B cell (primary cell): Measurements from ENCODE around the gene SH3RF3. TPM values are rescaled to one million over a fixed set of nuclear protein-coding genes. Genes with fewer than 3 reads are reported as not detected.

ENCODE experiments used
- ATAC-seq: fragments of 200-7000 bp; cut with Tn5 transposase; one replicate; pipeline ENCODE4 v1.10.0; 2021; ENCODE audit warnings: low read depth, mild to moderate bottlenecking, moderate number of reproducible peaks, moderate library complexity
- CTCF ChIA-PET: fragments of 350-600 bp; sonication (Branson Sonifier 250); formaldehyde crosslinking; loops from one replicate; lab custom pipeline; 2021; ENCODE audit warnings: antibody characterized with exemption, inconsistent platforms; lab: Charles Lee
- POLR2A ChIA-PET: fragments of 350-600 bp; sonication (Branson Sonifier 250); formaldehyde crosslinking; loops from one replicate; lab custom pipeline; 2021; ENCODE audit warnings: antibody characterized with exemption; lab: Charles Lee
- DNase-seq: peaks from one replicate; pipeline ENCODE4 v3.0.0; 2013
- H2AFZ ChIP-seq: 2 replicates; pipeline ENCODE4 v1.6.1; 2012; ENCODE audit warnings: mild to moderate bottlenecking, low read depth, low read length; ENCODE audit not compliant: insufficient read depth, poor library complexity, severe bottlenecking
- H3K27ac ChIP-seq, 2 donors: 1 replicate in 1 of 2; 2 replicates in 1 of 2; pipeline ENCODE4 v1.5.1; 2012 to 2013; ENCODE audit warnings: low read length in 2 of 2, mild to moderate bottlenecking in 2 of 2, moderate library complexity in 1 of 2
- H3K27me3 ChIP-seq, 4 experiments: fragments of 200-600 bp in 1 of 4; sonication (generic) in 1 of 4; replicated peaks in 1 of 4; 1 replicate in 2 of 4; 2 replicates in 2 of 4; pipeline versions ENCODE4 v1.6.1 to v1.7.0; 2013 to 2016; ENCODE audit warnings: low read length in 3 of 4, mild to moderate bottlenecking in 2 of 4, mixed read lengths in 1 of 4, moderate library complexity in 1 of 4; ENCODE audit not compliant: insufficient read depth in 4 of 4, control insufficient read depth in 3 of 4; ENCODE audit errors: control extremely low read depth in 1 of 4
- H3K36me3 ChIP-seq, 2 experiments: replicated peaks in 1 of 2; 1 replicate in 1 of 2; 2 replicates in 1 of 2; pipeline versions ENCODE4 v1.6.1 to v1.7.1; 2013; ENCODE audit warnings: low read length in 1 of 2; ENCODE audit not compliant: insufficient read depth in 2 of 2, control insufficient read depth in 1 of 2; ENCODE audit errors: control extremely low read depth in 1 of 2, extremely low read depth in 1 of 2
- H3K4me1 ChIP-seq, 2 donors: fragments of 200-600 bp in 1 of 2; sonication (generic) in 1 of 2; 1 replicate in 1 of 2; 2 replicates in 1 of 2; pipeline versions ENCODE4 v1.5.1 to v1.6.1; 2013 to 2017; ENCODE audit warnings: low read length in 2 of 2; ENCODE audit not compliant: control insufficient read depth in 2 of 2, insufficient read depth in 2 of 2
- H3K4me2 ChIP-seq: replicated peaks from 2 replicates; pipeline ENCODE3; 2012; ENCODE audit warnings: mild to moderate bottlenecking, low read depth, low read length; ENCODE audit not compliant: poor library complexity, severe bottlenecking
- H3K4me3 ChIP-seq, 5 experiments: fragments of 200-600 bp in 1 of 5; sonication (generic) in 1 of 5; 1 replicate in 3 of 5; 2 replicates in 2 of 5; pipeline versions ENCODE4 v1.5.1 to v1.7.0; 2011 to 2016; ENCODE audit warnings: low read length in 4 of 5, mild to moderate bottlenecking in 4 of 5, low read depth in 2 of 5, control low read depth in 1 of 5, moderate library complexity in 1 of 5; ENCODE audit not compliant: insufficient read depth in 1 of 5; ENCODE audit errors: control extremely low read depth in 1 of 5, extremely low read depth in 1 of 5
- H3K79me2 ChIP-seq: fragments of 200-600 bp; sonication (generic); one replicate; pipeline ENCODE4 v1.6.0; 2016; ENCODE audit warnings: low read length; ENCODE audit not compliant: control insufficient read depth, insufficient read depth
- H3K9ac ChIP-seq: fragments of 200-600 bp; sonication (generic); 2 replicates; pipeline ENCODE4 v1.6.1; 2017; ENCODE audit warnings: mild to moderate bottlenecking, low read length, moderate library complexity
- H3K9me3 ChIP-seq, 3 donors: one replicate each; pipeline versions ENCODE4 v1.6.1 to v1.7.1; 2013; ENCODE audit warnings: low read length in 2 of 3; ENCODE audit not compliant: control insufficient read depth in 2 of 3, insufficient read depth in 1 of 3; ENCODE audit errors: control extremely low read depth in 1 of 3
- H4K20me1 ChIP-seq: 2 replicates; pipeline ENCODE4 v1.6.0; 2012; ENCODE audit warnings: mild to moderate bottlenecking, low read length; ENCODE audit not compliant: insufficient read depth, control insufficient read depth, poor library complexity, severe bottlenecking
- H3K27ac Mint-ChIP-seq: one replicate; pipeline ENCODE4 v1.8.0; 2021; ENCODE audit warnings: mixed read lengths
- H3K27me3 Mint-ChIP-seq: one replicate; pipeline ENCODE4 v1.8.0; 2021; ENCODE audit warnings: mixed read lengths
- H3K4me1 Mint-ChIP-seq: one replicate; pipeline ENCODE4 v1.8.0; 2021; ENCODE audit warnings: mixed read lengths
- H3K4me3 Mint-ChIP-seq: one replicate; pipeline ENCODE4 v1.8.0; 2021; ENCODE audit warnings: mixed read lengths
- H3K9me3 Mint-ChIP-seq: one replicate; pipeline ENCODE4 v1.8.0; 2022; ENCODE audit warnings: mixed read lengths; ENCODE audit not compliant: insufficient read depth
- CTCF ChIP-seq: fragments of 200-600 bp; IDR thresholded peaks from one replicate; pipeline ENCODE4 v1.8.0; 2022; ENCODE audit warnings: antibody characterized with exemption, mild to moderate bottlenecking
- EZH2 ChIP-seq: IDR thresholded peaks from 2 replicates; pipeline ENCODE4 v1.6.1; 2012; ENCODE audit warnings: borderline replicate concordance, low read depth, mild to moderate bottlenecking, moderate library complexity, low read length; ENCODE audit not compliant: insufficient read depth, poor library complexity, severe bottlenecking
- WGBS: methylation state at CpG from one replicate; pipeline ENCODE4 v1.1.5; 2013; ENCODE audit warnings: missing lambda C conversion rate; ENCODE audit not compliant: insufficient coverage; 5-methylcytosine and 5-hydroxymethylcytosine counted together
- intact Hi-C: fragments of 100-400 bp; cut with micrococcal nuclease; formaldehyde crosslinking; loops from one replicate; pipeline ENCODE4 v1.10.0; 2022
- polyA plus RNA-seq: library from polyadenylated mRNA; depleted of rRNA; stranded (reverse); fragments of >200 nt; gene quantifications from 2 replicates; pipeline ENCODE4 v1.2.3, GENCODE V29; 2012
- total RNA-seq, 2 donors: library from RNA; stranded (reverse); fragments of 120-200 nt in 1 of 2; gene quantifications; 1 replicate in 1 of 2; 2 replicates in 1 of 2; pipeline versions ENCODE4 v1.2.3 to v1.2.4, GENCODE V29; 2013 to 2022

Gene SH3RF3
- total and polyA plus RNA-seq, 2 donors (not counting 1 experiment from before 2014, with no cell fraction given), result 0.07 to 1.2 TPM

DNA sequence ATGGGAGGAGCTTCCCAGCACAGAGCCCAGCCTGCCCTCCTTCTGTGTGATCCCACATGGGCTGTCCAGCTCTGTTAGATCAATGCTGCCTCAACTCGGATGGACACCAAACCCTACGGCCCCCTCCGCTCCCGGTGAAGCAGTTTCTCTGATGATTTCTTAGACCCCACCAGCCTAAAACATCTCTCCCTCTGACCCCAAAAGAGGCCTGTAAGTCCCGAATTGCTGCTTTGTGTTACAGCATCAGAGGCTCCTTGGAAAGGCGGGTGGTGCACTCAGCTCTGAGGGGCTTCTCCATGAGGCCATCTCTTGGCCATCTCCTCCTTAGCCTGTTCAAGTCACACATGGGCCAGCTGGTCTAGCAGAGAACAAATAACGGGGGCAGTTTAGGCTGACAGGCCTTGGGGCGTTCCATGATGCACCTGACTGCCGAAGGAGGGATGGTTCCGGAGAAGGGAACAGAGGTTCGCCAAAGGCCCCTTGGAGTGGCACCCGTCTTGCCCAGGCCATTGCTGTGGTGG, 240.7 kb downstream of the SH3RF3 start:
- WGBS, result 93% methylated on average over 12 of the region's 12 CpGs
- Histone ChIP-seq H3K4me1 (no peaks in the 10 kb centered on the region), H4K20me1 (no peaks in the 10 kb centered on the region), H3K4me3 (no peak overlapping the region), H3K27ac (no peak overlapping the region), H3K9ac (no peak overlapping the region), H3K9me3 (no peaks in the 10 kb centered on the region), H3K79me2 (no peaks in the 10 kb centered on the region), H2AFZ (no peak overlapping the region), H3K36me3 (no peaks in the 10 kb centered on the region), H3K27me3 (no peaks in the 10 kb centered on the region), H3K4me2 (no peak overlapping the region)
- no peak for DNase-seq
- Mint-ChIP-seq H3K27ac (no peak overlapping the region), H3K27me3 (no peaks in the 10 kb centered on the region), H3K4me3 (no peak overlapping the region), H3K4me1 (no peaks in the 10 kb centered on the region), H3K9me3 (no peaks in the 10 kb centered on the region)
- ATAC-seq, result no peak
- intact Hi-C loops, result no loop called here
- ChIA-PET CTCF (no interaction called here), POLR2A (no interaction called here)
- TF ChIP-seq EZH2 (no peak), CTCF (no peak)

DNA sequence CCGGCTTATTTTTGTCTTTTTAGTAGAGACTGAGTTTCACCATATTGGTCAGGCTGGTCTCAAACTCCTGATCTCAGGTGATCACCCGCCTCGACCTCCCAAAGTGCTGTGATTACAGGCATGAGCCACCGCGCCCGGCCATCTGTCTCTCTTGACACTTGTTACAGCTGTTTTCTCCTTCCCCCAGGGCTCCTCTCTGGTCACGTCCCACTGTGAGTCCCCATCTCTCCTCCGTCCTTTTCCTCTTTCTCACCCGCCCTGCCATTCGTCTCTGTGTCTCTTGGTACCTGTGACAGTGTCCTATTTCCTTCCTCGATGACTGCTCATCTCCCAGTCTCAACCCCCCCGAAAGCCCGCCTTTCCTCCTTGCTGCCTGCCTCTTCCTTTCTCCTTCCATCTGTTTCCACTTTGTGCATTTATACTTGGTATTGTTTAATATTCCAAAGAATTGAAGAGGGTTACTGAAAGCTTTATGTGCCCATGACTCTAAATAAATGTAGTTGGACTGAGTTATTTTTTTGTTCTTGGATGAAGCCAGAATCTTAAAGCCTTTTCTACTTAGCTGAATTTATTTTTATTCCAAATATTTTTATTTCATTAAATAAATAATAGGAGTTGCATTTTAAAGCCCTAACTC, 241.5 kb downstream of the SH3RF3 start:
- Histone ChIP-seq H3K36me3 (no peaks in the 10 kb centered on the region), H3K4me1 (no peaks in the 10 kb centered on the region), H3K79me2 (no peaks in the 10 kb centered on the region), H4K20me1 (no peaks in the 10 kb centered on the region), H3K27me3 (no peaks in the 10 kb centered on the region), H3K27ac (no peak overlapping the region), H3K9me3 (no peaks in the 10 kb centered on the region), H3K9ac (no peak overlapping the region), H2AFZ (no peak overlapping the region), H3K4me2 (no peak overlapping the region), H3K4me3 (no peak overlapping the region)
- Mint-ChIP-seq H3K4me3 (no peak overlapping the region), H3K9me3 (no peaks in the 10 kb centered on the region), H3K4me1 (no peaks in the 10 kb centered on the region), H3K27me3 (no peaks in the 10 kb centered on the region), H3K27ac (no peak overlapping the region)
- no peak for ATAC-seq
- ChIA-PET CTCF (no interaction called here), POLR2A (no interaction called here)
- intact Hi-C loops, result no loop called here
- TF ChIP-seq CTCF (no peak), EZH2 (no peak)
- WGBS, result 93% methylated on average over 10 of the region's 13 CpGs
- DNase-seq, result no peak
